ENCODE data around the gene IFT122.

The IFT122 gene

GRCh38 chr3:129441782-129442181, 1.8 kb downstream of the IFT122 start:
- H3K36me3 ChIP-seq (ENCODE audit: insufficient read depth, low read length): peaks cover 9% of the 10 kb centered on the region
- peak overlapping the region; percentile 53 for H3K27ac ChIP-seq (ENCODE audit: low read depth, low read length)
- no peaks in the 10 kb centered on the region for H3K9me3 ChIP-seq (ENCODE audit: low read length)
- no peak overlapping the region for H3K9ac ChIP-seq (ENCODE audit: low read length)
- H3K4me3 ChIP-seq (ENCODE audit: low read depth in 1 of 2, low read length in 2 of 2): no peak overlapping the region
- H3K27me3 ChIP-seq (ENCODE audit: control insufficient read depth in 1 of 2, insufficient read depth in 2 of 2, low read length in 2 of 2): no peaks in the 10 kb centered on the region
- peaks cover 31% of the 10 kb centered on the region for H3K4me1 ChIP-seq (ENCODE audit: insufficient read depth, low read length)

GRCh38 chr3:129442486-129442885, 2.5 kb downstream of the IFT122 start:
- Histone ChIP-seq H3K27me3 (ENCODE audit: control insufficient read depth in 1 of 2, insufficient read depth in 2 of 2, low read length in 2 of 2) (no peaks in the 10 kb centered on the region), H3K36me3 (ENCODE audit: insufficient read depth, low read length) (peaks cover 3% of the 10 kb centered on the region), H3K4me1 (ENCODE audit: insufficient read depth, low read length) (peaks cover 31% of the 10 kb centered on the region), H3K4me3 (ENCODE audit: low read depth in 1 of 2, low read length in 2 of 2) (no peak overlapping the region), H3K9ac (ENCODE audit: low read length) (no peak overlapping the region), H3K9me3 (ENCODE audit: low read length) (no peaks in the 10 kb centered on the region), H3K27ac (ENCODE audit: low read depth, low read length) (no peak overlapping the region)

- no peaks in the 10 kb centered on the region for H3K9me3 ChIP-seq (ENCODE audit: low read length)
- H3K4me1 ChIP-seq (ENCODE audit: insufficient read depth, low read length): peaks cover 31% of the 10 kb centered on the region
- H3K4me3 ChIP-seq (ENCODE audit: low read depth in 1 of 2, low read length in 2 of 2): no peak overlapping the region
- H3K27me3 ChIP-seq (ENCODE audit: control insufficient read depth in 1 of 2, insufficient read depth in 2 of 2, low read length in 2 of 2): no peaks in the 10 kb centered on the region
- no peak overlapping the region for H3K9ac ChIP-seq (ENCODE audit: low read length)
- peak overlapping the region; percentile 40 for H3K27ac ChIP-seq (ENCODE audit: low read depth, low read length)
- H3K36me3 ChIP-seq (ENCODE audit: insufficient read depth, low read length): no peaks in the 10 kb centered on the region
Measured at GRCh38 chr3:129442947-129443346, 2.9 kb downstream of the IFT122 start.

GRCh38 chr3:129445471-129445870, 5.4 kb downstream of the IFT122 start:
- H3K36me3 ChIP-seq (ENCODE audit: insufficient read depth, low read length): no peaks in the 10 kb centered on the region
- H3K27me3 ChIP-seq (ENCODE audit: control insufficient read depth in 1 of 2, insufficient read depth in 2 of 2, low read length in 2 of 2): no peaks in the 10 kb centered on the region
- H3K4me1 ChIP-seq (ENCODE audit: insufficient read depth, low read length): peaks cover 20% of the 10 kb centered on the region
- no peak overlapping the region for H3K9ac ChIP-seq (ENCODE audit: low read length)
- H3K27ac ChIP-seq (ENCODE audit: low read depth, low read length): no peak overlapping the region
- no peaks in the 10 kb centered on the region for H3K9me3 ChIP-seq (ENCODE audit: low read length)
- no peak overlapping the region for H3K4me3 ChIP-seq (ENCODE audit: low read depth in 1 of 2, low read length in 2 of 2)

GRCh38 chr3:129446926-129447325, 6.9 kb downstream of the IFT122 start:
- H3K9ac ChIP-seq (ENCODE audit: low read length): no peak overlapping the region
- no peak overlapping the region for H3K27ac ChIP-seq (ENCODE audit: low read depth, low read length)
- H3K9me3 ChIP-seq (ENCODE audit: low read length): no peaks in the 10 kb centered on the region
- peaks cover 6% of the 10 kb centered on the region for H3K4me1 ChIP-seq (ENCODE audit: insufficient read depth, low read length)
- H3K36me3 ChIP-seq (ENCODE audit: insufficient read depth, low read length): no peaks in the 10 kb centered on the region
- H3K4me3 ChIP-seq (ENCODE audit: low read depth in 1 of 2, low read length in 2 of 2): no peak overlapping the region
- no peaks in the 10 kb centered on the region for H3K27me3 ChIP-seq (ENCODE audit: control insufficient read depth in 1 of 2, insufficient read depth in 2 of 2, low read length in 2 of 2)

GRCh38 chr3:129448186-129448895, 8.3 kb downstream of the IFT122 start:
- H3K27ac ChIP-seq (ENCODE audit: low read depth, low read length): no peak overlapping the region
- H3K36me3 ChIP-seq (ENCODE audit: insufficient read depth, low read length): peaks cover 9% of the 10 kb centered on the region
- no peaks in the 10 kb centered on the region for H3K4me1 ChIP-seq (ENCODE audit: insufficient read depth, low read length)
- no peaks in the 10 kb centered on the region for H3K9me3 ChIP-seq (ENCODE audit: low read length)
- no peak overlapping the region for H3K9ac ChIP-seq (ENCODE audit: low read length)
- no peak overlapping the region for H3K4me3 ChIP-seq (ENCODE audit: low read depth in 1 of 2, low read length in 2 of 2)
- H3K27me3 ChIP-seq (ENCODE audit: control insufficient read depth in 1 of 2, insufficient read depth in 2 of 2, low read length in 2 of 2): no peaks in the 10 kb centered on the region

GRCh38 chr3:129449279-129450115, 9.5 kb downstream of the IFT122 start:
- Histone ChIP-seq H3K27me3 (ENCODE audit: control insufficient read depth in 1 of 2, insufficient read depth in 2 of 2, low read length in 2 of 2) (no peaks in the 10 kb centered on the region), H3K4me1 (ENCODE audit: insufficient read depth, low read length) (no peaks in the 10 kb centered on the region), H3K4me3 (ENCODE audit: low read depth in 1 of 2, low read length in 2 of 2) (no peak overlapping the region), H3K36me3 (ENCODE audit: insufficient read depth, low read length) (peaks cover 11% of the 10 kb centered on the region), H3K9me3 (ENCODE audit: low read length) (no peaks in the 10 kb centered on the region), H3K9ac (ENCODE audit: low read length) (no peak overlapping the region), H3K27ac (ENCODE audit: low read depth, low read length) (no peak overlapping the region)

- Histone ChIP-seq H3K4me3 (ENCODE audit: low read depth in 1 of 2, low read length in 2 of 2) (no peak overlapping the region), H3K9ac (ENCODE audit: low read length) (no peak overlapping the region), H3K27ac (ENCODE audit: low read depth, low read length) (no peak overlapping the region), H3K4me1 (ENCODE audit: insufficient read depth, low read length) (no peaks in the 10 kb centered on the region), H3K27me3 (ENCODE audit: control insufficient read depth in 1 of 2, insufficient read depth in 2 of 2, low read length in 2 of 2) (no peaks in the 10 kb centered on the region), H3K9me3 (ENCODE audit: low read length) (no peaks in the 10 kb centered on the region), H3K36me3 (ENCODE audit: insufficient read depth, low read length) (peaks cover 18% of the 10 kb centered on the region)
Measured at GRCh38 chr3:129453732-129454131, 13.7 kb downstream of the IFT122 start.

GRCh38 chr3:129460155-129460554, 20.1 kb downstream of the IFT122 start:
- peaks cover 19% of the 10 kb centered on the region for H3K36me3 ChIP-seq (ENCODE audit: insufficient read depth, low read length)
- H3K9me3 ChIP-seq (ENCODE audit: low read length): no peaks in the 10 kb centered on the region
- H3K27me3 ChIP-seq (ENCODE audit: control insufficient read depth in 1 of 2, insufficient read depth in 2 of 2, low read length in 2 of 2): no peaks in the 10 kb centered on the region
- no peak overlapping the region for H3K4me3 ChIP-seq (ENCODE audit: low read depth in 1 of 2, low read length in 2 of 2)
- no peaks in the 10 kb centered on the region for H3K4me1 ChIP-seq (ENCODE audit: insufficient read depth, low read length)
- no peak overlapping the region for H3K9ac ChIP-seq (ENCODE audit: low read length)
- no peak overlapping the region for H3K27ac ChIP-seq (ENCODE audit: low read depth, low read length)

GRCh38 chr3:129460572-129460971, 20.5 kb downstream of the IFT122 start:
- H3K4me1 ChIP-seq (ENCODE audit: insufficient read depth, low read length): no peaks in the 10 kb centered on the region
- no peak overlapping the region for H3K4me3 ChIP-seq (ENCODE audit: low read depth in 1 of 2, low read length in 2 of 2)
- no peaks in the 10 kb centered on the region for H3K9me3 ChIP-seq (ENCODE audit: low read length)
- H3K36me3 ChIP-seq (ENCODE audit: insufficient read depth, low read length): peaks cover 19% of the 10 kb centered on the region
- H3K27me3 ChIP-seq (ENCODE audit: control insufficient read depth in 1 of 2, insufficient read depth in 2 of 2, low read length in 2 of 2): no peaks in the 10 kb centered on the region
- H3K27ac ChIP-seq (ENCODE audit: low read depth, low read length): no peak overlapping the region
- H3K9ac ChIP-seq (ENCODE audit: low read length): no peak overlapping the region

GRCh38 chr3:129461022-129461421, 21.0 kb downstream of the IFT122 start:
- H3K36me3 ChIP-seq (ENCODE audit: insufficient read depth, low read length): peaks cover 16% of the 10 kb centered on the region
- H3K4me1 ChIP-seq (ENCODE audit: insufficient read depth, low read length): no peaks in the 10 kb centered on the region
- H3K9me3 ChIP-seq (ENCODE audit: low read length): no peaks in the 10 kb centered on the region
- H3K9ac ChIP-seq (ENCODE audit: low read length): no peak overlapping the region
- H3K4me3 ChIP-seq (ENCODE audit: low read depth in 1 of 2, low read length in 2 of 2): no peak overlapping the region
- no peaks in the 10 kb centered on the region for H3K27me3 ChIP-seq (ENCODE audit: control insufficient read depth in 1 of 2, insufficient read depth in 2 of 2, low read length in 2 of 2)
- no peak overlapping the region for H3K27ac ChIP-seq (ENCODE audit: low read depth, low read length)

All from muscle layer of colon (tissue), 2 donors.